ENCODE results near the gene MRPS26.
"Not testable (repeated sequence)": the region's sequence is repeated elsewhere in the genome, so short reads cannot be mapped to it uniquely, and the experiment has no call there.

The MRPS26 gene

GRCh38 chr20:3074812-3075211, 29.0 kb downstream of the MRPS26 start:
- no peak for DNase-seq (ENCODE audit: low spot score)

DNA sequence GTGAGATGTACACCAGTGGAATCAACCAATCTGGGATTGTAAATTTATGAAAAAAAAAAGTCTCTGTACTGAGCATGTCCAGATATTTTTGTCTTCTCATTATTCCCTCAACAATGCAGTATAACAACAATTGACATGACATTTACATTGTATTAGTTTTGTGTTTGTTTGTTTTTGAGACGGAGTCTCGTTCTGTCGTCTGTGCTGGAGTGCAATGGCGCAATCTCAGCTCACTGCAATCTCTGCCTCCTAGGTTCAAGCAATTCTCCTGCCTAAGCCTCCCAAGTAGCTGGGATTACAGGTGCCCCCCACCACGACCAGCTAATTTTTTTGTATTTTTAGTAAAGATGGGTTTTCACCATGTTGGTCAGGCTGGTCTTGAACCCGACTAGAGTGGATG, 29.5 kb downstream of the MRPS26 start:
- DNase-seq (ENCODE audit: low spot score): not testable (repeated sequence)

- DNase-seq (ENCODE audit: low spot score): no peak
Observed at GRCh38 chr20:3077618-3078134, 31.8 kb downstream of the MRPS26 start.

GRCh38 chr20:3080939-3081388, 35.1 kb downstream of the MRPS26 start:
- peak; percentile 34 for DNase-seq (ENCODE audit: low spot score)

DNA sequence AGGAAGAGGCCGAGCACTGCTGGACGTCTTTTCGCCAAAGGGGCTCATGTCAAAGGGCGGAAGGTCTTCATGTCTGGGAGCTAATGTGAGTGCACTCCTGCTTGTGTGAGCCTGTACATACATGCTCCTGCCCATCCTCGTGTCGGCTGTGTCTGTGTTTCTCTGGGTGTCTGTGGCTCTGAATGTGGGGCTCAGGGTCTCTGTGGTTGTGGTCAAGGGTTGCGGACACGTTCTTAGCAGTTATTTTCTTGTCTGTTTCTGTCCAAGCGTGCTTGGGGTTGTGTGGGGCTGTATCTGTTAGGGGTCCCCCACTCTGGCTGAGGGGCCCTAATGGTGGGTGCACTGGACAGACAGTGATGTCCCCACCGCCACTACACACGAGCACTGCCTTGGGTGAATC, 35.8 kb downstream of the MRPS26 start:
- DNase-seq (ENCODE audit: low spot score): peak; percentile 32

DNA sequence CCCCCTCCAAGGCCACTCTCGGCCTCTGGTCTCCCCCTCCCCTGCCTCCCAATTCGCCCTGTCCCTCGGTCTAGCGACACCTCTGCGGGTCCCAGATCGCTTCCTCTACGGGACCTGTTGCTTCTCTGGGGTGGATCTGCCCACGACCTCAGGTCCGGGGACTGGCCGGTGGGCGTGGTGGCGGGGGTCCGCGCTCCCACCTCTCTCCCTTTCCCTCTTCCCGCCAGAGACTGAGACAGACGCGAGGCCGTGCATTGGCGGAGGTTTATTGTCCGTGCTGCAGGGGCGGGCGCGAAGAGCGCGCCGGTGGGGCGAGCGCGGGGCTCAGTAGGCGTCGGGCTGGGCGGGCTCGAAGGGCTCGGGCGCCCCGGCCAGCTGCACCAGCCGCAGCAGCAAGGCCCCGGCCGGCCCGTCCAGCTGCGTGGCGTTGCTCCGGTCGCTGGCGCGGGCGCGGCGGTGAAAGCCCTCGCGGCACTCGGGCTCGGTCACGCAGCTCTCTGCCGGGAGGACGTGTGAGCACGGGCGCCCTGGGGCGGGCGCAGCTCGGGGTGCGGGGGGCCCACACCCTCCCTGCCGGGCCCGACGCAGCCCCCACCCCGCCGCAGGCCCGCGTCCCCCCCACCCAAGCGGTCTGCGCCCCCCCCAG, 36.6 kb downstream of the MRPS26 start:
- DNase-seq (ENCODE audit: low spot score): peak; percentile 71

DNA sequence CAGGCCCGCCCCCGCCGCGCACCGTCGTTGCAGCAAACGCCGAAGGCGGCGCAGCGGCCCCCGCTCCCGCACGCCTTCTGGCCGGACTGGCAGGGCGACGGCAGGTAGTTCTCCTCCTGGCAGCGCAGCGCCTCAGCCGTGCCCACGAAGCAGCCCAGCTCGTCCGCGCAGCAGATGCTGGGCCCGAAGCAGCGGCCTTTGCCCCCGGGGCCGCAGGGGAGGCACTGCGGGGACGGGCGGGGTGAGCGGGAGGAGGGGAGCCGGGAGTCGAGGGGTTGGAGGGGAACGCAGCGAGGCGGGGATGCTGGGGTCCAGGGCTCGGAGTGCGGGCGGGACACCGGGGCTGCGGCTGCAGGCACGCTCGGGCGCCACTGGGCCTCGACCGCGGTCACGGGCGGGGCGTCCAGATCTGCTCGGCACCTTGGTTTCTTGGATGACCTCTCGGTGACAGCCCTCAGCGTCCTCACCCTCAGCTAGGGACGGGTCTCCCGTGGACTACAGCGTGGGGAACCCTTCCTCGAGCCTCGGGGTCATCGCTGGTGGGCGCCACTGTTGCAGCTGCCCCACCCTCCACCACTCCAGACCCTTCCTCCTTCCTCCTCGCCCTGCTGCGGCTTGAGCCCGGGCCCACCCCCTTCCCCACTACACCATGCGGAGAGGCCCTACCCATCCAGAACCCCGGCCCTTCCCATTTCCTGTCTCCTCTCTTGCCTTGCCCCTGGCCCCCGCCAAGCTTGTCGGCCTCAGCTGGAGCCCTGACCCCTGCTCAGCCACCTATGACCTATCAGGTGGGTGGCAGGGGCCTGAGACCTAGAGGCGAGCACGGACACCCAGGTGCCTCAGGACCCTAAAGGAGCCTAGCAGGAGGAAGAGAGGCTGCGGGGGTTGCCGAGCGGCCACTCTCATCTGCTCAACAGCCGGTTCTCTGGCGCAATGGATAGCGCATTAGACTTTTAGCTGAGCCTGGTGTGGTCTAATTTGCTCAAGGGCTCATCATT, 37.4 kb downstream of the MRPS26 start:
- peak; percentile 60 for DNase-seq (ENCODE audit: low spot score)

DNA sequence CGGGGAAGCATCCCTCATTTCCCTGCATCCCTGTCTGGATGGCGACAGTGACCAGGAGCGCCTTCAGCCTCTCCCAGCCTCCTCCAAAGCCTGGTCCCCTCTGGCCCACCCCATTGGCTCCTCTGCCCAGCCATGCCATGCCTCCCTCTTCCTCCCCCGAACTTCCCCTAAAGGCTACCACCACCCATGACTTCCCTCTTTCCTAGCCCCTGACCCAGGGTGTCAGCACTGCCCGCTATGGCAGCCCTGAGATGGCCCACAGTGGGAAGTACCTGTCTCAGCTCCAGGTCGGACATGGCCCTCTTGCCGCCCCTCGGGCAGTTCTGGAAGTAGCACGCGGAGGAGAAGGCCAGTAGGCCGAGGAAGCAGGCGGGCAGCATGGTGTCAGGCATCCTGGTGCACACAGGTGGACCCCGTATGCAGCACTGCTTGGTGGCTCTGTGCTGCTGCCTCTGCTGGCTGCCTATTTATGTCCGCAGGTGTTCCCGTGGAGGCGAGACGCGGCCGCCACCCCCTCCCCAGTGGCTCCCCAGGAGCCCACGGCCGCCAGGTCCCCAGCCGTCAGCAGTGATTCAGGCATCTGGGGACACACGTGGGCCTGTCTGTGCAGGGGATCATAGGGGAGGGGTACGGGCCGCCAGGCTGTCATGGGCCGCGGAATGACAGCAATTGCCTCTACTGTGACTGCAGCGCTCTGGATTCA, 38.6 kb downstream of the MRPS26 start, which contains the start of gene AVP:
Gene AVP, minus strand, starts transcription at position 442 of the 703 bp plus-strand sequence. Its CDS starts 50 bp downstream, at position 392.
- peak; percentile 37 for DNase-seq (ENCODE audit: low spot score)

- peak; percentile 33 for DNase-seq (ENCODE audit: low spot score)
Observed at GRCh38 chr20:3084986-3085360, 39.1 kb downstream of the MRPS26 start.

DNA sequence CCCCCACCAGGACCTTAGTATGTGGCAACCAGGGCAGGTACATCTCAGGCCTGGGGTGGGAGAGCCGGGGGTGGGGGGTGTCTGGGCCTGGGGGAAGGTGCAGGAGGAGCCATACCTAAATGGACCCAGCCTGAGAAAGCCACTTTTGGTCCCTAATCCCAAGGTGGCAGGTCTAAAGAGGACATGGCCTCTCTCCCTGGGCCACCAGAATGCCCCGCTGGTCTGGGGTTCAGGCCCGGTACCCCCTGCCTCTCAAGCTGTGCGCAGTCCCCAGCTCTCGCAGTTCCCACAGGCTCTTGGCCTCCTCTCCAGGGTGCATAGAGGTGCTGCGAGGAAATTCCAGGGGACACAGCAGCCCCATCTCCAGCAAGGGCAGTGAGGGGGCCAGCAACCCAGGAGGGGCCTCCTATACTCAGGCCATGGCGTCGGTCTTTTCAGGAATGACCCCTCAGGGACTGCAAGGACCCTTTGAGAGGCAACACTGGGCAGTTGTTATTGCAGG, 39.8 kb downstream of the MRPS26 start:
- DNase-seq (ENCODE audit: low spot score): peak; percentile 17

DNA sequence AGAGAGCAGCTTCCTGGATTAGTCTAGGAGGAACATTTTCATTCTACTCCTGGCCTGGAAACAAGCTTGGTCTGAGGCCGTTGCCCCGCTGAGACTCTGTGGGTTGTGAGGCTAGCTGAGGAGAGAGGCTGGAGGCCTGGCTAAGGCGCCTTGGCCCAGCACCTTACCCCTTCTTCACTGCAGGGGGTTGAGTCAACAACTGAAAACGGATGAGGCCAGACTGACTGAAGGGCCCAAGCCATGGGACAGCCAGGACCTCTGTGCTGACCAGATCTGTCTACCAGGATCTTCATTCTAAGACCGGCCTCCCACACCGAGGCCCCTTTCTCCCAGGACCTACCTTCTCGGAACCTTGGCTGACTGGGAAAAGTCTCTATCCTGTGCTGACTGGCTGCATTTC, 42.2 kb downstream of the MRPS26 start:
- DNase-seq (ENCODE audit: low spot score): no peak

DNA sequence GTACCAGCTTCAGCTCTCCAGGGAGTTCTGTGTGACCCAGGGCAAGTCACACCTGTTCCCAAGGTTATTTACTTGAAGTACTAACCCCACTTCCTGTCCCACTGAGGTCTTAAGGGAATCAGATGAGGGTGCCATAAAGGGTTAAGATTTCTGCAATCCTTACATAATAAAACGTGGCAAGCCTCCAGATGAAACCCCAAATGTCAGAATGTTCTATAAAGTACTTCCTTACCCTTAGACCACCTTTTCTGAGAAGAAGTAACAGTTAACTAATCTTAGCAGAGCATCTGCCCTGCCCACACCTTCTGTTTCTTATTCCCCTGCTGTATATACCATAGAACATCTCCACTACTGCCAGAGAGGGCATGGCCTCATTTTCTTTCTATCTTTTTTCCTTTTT, 44.7 kb downstream of the MRPS26 start:
- DNase-seq (ENCODE audit: low spot score): no peak

DNA sequence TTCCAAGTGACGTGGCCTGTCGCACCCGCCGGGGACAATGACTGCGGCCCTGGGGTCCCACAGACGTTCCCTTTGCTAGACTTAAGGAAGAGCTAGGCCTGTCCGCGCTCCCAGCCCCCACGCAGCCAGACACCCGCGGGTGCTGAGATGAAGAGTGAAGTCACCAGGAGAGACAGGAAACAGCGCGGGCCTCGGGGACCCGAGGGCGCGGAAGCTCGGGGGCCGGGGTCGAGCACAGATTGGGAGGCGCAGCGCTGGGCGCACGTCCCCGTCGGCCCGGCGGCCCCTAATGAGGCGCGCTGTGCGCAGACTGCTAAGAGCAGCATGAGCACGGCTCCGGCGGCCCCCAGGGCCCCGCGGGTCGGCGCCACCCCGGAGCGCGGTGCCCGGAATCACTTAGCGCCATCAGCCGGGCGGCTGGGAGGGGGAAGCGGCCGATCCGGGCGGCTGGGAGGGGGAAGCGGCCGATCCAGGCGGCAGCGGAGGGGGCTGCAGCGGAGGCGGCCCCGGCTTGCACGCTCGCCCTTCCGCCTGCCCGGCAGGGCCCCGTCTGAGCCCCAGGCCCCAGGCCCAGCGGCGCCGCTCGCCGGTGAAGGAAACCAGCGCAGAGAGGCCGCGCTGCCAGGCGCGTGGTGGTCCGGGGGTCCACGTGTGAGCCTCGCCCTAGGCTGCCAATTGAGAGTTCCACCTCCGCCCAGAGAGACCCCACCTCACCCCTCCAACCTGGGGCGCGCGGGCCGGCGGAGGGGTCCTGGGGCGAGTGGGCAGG, 46.9 kb downstream of the MRPS26 start:
- DNase-seq (ENCODE audit: low spot score): peak; percentile 38

DNA sequence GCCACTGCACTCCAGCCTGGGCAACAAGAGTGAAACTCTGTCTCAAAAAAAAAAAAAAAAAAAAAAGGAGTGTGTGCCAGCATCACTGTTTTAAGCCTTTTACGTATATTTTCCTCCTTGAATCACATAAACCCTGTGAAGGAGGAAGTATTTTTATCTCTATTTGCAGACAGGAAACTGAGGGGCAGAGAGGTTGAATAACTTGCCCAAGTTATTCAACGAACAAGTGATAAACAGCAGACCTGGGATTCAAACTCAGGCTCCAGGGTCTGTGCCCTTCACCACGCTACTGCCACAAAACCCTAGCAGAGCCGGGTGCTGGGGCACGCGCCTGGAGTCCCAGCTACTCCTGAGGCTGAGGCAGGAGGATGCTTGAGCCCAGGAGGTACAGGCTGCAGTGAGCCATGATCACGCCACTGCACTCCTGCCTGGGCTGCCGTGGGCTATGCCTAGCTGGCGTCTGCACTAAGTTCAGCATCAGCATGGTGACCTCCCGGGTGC, 48.1 kb downstream of the MRPS26 start:
- no peak for DNase-seq (ENCODE audit: low spot score)

GRCh38 chr20:3094848-3095629, 49.2 kb downstream of the MRPS26 start:
- no peak for DNase-seq (ENCODE audit: low spot score)
